Activated T-cell treated with anti-CD3 and anti-CD28 coated beads for 4 hours (primary cell): ENCODE results near the gene SEC31A.

ENCODE experiments used
- DNase-seq: peaks from one replicate; pipeline ENCODE4 v3.0.0-alpha.2; 2020

Gene SEC31A

DNA sequence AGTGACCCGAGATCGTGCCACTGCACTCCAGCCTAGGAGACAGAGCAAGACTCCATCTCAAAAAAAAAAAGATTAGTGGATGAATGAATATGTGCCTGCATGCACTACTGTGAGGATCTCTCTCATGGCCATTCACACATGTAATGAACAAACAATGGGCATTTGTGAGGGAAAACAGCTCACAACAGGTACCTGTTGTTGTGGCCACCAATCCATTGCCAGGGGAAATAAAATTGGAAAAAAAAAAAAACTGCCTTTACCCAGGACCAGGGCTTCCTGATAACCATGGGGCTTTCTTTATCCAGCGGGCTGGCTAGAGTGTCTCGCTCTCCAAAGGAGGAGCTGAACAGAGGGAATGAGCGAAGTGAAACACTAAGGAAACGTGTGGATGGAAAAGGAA, 99.8 kb downstream of the SEC31A start:
- no peak for DNase-seq

GRCh38 chr4:82790060-82790660, 100.8 kb downstream of the SEC31A start:
- DNase-seq, result no peak

- no peak for DNase-seq
These were observed 101.8 kb downstream of the SEC31A start for GRCh38 chr4:82789025-82789776.

DNA sequence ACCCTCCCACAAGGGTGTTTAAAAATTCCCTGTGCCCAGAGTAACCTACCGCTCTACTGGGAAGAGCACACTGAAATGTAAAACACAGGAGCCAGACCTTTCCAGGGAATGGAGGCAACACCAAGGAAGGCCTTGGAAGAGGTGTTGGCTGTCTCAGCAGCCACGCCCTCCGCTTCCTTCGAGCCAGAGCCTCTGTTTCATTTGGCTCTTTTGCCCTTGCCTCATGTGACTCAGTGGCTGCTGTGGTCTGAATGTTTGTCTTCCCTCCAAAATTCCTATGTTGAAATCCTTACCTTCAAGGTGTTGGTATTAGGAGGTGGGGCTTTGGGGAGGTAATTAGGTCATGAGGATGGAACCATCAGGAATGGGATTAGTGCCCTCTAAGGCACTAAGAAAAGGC, 103.6 kb downstream of the SEC31A start:
- DNase-seq, result no peak

DNA sequence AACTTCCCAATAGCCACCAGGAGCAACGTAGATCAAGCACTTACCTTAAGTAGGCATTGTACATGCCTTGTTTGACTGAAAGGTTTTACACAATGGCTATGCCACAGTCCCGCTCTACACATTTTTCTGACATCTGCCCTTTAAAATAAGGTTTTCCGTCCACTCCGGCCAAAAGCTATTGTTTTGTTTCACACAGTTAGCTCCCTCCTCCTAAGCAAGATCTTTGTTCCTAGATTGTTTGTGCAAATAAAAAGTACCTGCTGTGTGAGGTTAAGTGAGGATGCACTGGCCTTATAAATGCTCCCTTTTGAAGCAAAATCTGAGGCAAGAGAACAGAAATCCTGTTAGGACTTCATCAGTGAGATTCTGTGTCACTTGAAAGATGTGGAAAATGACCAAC, 104.1 kb downstream of the SEC31A start:
- no peak for DNase-seq

- DNase-seq, result no peak
These were observed 105.1 kb downstream of the SEC31A start for GRCh38 chr4:82785611-82786400.

GRCh38 chr4:82784681-82785610, 106.0 kb downstream of the SEC31A start:
- no peak for DNase-seq

GRCh38 chr4:82782626-82783345, 108.2 kb downstream of the SEC31A start:
- DNase-seq, result no peak

DNA sequence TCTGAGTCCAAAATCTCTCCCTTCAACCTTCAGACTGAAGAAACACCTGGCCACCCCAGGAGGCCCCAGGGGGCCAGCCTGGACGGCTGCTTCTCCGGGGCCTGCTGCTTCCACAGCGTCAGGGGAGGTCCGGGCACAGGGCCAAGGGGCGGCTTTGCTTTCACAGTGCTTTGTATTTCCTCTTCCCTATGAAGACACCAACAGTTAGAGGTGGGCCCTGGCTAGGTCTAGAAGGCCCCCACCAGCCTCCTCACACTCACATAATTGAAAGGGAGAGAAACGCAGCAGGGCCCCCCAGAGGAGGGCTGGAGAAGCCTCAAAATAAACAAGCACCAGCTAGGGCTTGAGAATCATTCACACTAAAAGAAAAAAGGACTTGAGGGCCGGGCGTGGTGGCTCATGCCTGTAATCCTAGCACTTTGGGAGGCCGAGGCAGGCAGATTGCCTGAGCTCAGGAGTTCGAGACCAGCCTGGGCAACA, 110.2 kb downstream of the SEC31A start:
- DNase-seq, result no peak

GRCh38 chr4:82780170-82780751, 110.7 kb downstream of the SEC31A start:
- no peak for DNase-seq

GRCh38 chr4:82779032-82779431, 111.9 kb downstream of the SEC31A start:
- DNase-seq, result no peak

DNA sequence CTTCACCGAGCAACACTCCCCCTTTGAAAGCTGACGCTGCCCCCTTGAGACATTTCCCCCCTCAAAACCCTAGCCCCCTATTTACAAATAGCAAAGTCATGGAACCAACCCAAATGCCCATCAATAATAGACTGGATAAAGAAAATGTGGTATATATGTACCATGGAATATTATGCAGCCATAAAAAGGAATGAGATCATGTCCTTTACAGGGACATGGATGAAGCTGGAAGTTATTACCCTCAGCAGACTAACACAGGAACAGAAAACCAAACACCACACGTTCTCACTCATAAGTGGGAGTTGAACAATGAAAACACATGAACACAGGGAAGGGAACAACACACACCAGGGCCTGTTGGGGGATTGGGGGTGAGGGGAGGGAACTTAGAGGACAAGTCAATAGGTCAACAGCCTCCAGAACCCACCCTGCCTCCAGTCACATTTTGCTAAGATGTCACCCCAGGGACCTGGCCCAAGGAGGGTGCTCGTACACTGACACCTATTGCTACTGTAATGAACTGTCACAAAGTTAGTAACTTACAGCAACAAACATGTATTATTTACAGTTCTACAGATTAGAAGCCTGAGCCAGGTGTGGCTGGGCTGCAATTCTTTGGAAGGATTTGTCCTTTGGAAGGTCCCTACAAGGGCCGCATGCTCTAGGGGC, 113.0 kb downstream of the SEC31A start:
- no peak for DNase-seq

DNA sequence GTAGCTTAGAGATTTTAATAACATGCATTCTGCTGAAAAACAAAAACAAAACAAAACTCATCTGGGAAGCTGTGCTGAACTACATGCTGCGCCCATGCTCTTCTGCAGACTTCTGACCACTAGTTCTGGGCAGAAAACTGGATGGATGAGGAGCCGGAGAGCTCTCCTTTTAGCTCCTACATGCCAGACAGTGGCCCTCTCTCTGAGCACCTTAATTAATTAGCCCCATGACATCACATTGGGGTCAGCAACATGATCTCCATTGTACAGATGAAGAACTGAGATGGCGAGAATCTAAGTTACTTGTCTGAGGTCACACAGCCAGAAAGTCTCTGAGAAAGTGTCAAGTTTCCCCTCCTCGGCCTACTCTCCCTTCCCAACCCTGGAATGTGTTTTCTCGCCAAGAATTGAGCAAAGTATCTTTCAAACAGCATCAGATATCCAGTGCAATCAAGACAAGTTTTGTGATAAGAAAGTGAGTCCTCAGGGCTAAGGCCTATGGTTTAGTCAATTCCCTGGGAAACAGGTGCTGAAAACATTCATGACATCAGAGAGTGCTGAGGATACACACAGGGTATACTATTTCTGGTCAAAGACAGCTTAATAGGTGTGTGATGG, 113.9 kb downstream of the SEC31A start:
- no peak for DNase-seq

GRCh38 chr4:82775243-82775642, 115.7 kb downstream of the SEC31A start:
- no peak for DNase-seq

- DNase-seq, result no peak
These were observed 116.2 kb downstream of the SEC31A start for GRCh38 chr4:82774711-82775171.

DNA sequence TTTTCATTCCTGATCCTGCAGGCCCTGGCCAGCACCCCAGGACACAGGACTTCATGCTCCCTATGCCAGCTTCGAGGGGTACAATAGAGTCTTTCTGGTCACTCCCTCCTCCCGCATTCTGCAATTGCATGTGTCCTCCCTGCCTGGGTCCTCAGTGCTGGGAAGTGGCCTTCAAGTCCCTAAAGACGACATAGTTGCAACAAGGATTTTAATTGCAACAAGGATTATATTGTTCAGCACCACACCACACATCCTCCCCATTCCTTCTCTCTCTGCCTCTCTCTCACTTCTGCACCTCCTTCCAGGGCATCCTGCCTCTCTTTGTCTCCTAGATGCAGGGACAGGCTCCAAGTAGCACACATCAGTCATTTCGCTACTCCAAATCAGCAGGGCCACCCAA, 117.9 kb downstream of the SEC31A start:
- DNase-seq, result no peak

DNA sequence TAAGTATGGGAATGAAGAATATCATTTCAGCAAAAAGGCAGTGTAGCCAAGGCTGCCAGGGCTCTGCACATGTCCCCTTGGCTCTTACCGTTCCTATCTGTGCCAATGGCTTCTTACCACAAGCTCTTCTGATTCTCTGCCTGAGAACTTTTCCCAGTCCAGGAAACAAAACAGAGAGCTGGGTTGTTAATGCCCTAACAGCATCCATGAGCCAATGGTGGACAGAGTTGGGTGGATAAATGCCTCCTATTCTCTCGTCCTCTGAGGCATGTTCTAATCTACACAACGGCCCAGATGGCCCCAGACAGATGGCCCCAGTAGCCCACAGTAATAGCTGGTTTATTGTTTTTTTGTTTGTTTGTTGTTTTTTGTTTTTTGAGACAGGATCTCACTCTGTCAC, 120.3 kb downstream of the SEC31A start:
- DNase-seq, result no peak
